Measurements from ENCODE around the gene NAA80.

- TF ChIP-seq EZH2 (IDR thresholded peaks at IDR 0.05; ENCODE audit: borderline replicate concordance, low read depth, low read length, severe bottlenecking): no peak
- no peak for TF ChIP-seq CTCF (IDR thresholded peaks at IDR 0.05; ENCODE audit: extremely low read depth in 1 of 2, insufficient read depth in 1 of 2, low read depth in 1 of 2, low read length in 2 of 2)
- TF ChIP-seq POLR2AphosphoS5 (IDR thresholded peaks at IDR 0.05; ENCODE audit: insufficient read depth, low read depth, low read length): no peak
- no peak for TF ChIP-seq MAX (IDR thresholded peaks at IDR 0.05; ENCODE audit: insufficient read depth, insufficient read length)
- no peak for TF ChIP-seq POLR2A (IDR thresholded peaks at IDR 0.05; ENCODE audit: low read depth, low read length)
- no peak for TF ChIP-seq JUN (IDR thresholded peaks at IDR 0.05; ENCODE audit: borderline replicate concordance, insufficient read depth, insufficient read length, low read depth)
Measured at GRCh38 chr3:50265571-50265970, 33.6 kb downstream of the NAA80 start.

Data from endothelial cell of umbilical vein (primary cell).